HPDE6-E6E7 (cell line): Measurements from ENCODE around the gene BAIAP2L1.

Experiments
- DNase-seq: peaks from one replicate; pipeline ENCODE4 v3.0.0; 2011; ENCODE audit warnings: missing footprints; ENCODE audit errors: extremely low spot score

BAIAP2L1 gene

GRCh38 chr7:98294798-98295382, 106.0 kb downstream of the BAIAP2L1 start:
- peak; percentile 74 for DNase-seq

DNA sequence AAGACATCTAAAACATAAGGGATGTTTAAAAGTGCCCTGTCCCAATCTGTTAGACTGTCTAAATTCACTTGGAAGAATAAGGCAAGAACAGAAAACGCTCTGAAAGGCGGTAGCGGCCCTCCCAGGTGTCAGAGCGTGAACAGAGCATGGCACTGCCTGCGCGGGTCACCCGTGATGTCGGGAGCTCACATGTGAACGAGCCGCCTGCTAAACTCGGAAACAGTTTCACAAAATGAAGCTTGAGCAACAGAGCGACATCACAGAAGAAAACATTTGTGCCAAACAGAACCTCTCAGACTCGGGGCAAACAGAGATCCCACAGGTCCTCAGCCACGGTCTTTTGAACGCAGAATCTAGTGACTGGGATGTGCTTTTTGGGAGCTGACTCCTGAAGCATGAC, 106.6 kb downstream of the BAIAP2L1 start:
- no peak for DNase-seq

DNA sequence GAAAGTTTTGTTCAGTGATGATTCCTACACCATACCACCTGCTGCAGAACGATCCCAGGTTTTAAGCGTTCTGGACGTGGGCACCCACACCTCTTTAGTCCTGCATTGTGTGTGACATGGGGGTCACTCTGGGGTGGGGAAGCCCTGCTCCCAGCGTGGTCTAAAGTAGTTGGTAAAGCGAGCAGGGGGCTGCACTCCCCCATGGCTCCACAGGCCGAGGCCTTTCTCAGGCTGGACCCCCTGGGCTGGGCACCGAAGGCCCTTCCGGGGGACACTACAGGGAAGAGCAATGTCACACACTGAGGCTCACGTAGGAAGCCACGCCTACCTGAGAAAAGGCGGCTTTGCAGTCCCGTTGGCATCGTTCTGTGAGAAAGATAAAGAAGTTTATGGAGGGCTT, 107.1 kb downstream of the BAIAP2L1 start:
- DNase-seq, result no peak

- DNase-seq, result no peak
These were observed 107.6 kb downstream of the BAIAP2L1 start for GRCh38 chr7:98293265-98293664.

- DNase-seq, result no peak
These were observed 109.2 kb downstream of the BAIAP2L1 start for GRCh38 chr7:98291717-98292116.

- DNase-seq, result no peak
These were observed 111.5 kb downstream of the BAIAP2L1 start for GRCh38 chr7:98289333-98289875.

GRCh38 chr7:98288064-98288823, 112.6 kb downstream of the BAIAP2L1 start:
- DNase-seq, result no peak

DNA sequence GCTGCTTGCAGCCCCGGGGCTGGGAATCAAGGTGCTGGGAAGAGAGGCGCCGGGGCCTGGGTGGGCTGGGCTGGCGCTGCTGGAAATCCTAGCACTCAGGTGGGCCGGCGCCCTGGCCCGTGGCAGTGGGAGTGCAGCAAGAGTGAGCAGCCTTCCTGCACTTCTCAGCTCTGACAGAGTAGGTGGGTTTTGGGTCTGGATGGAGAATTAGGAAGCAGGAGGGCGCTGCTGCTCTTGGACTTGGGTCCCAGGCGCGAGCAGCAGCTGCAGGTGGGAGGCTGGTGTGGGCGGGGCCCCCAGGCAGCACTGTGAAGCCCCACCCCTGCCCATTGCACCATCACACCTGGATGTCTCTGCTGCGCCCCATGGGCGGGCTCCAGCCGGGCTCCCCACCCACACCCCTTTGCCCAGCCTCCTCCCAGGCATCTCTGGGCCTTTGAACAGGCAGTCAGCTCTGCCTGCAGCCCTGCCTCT, 113.4 kb downstream of the BAIAP2L1 start:
- peak; percentile 91 for DNase-seq

DNA sequence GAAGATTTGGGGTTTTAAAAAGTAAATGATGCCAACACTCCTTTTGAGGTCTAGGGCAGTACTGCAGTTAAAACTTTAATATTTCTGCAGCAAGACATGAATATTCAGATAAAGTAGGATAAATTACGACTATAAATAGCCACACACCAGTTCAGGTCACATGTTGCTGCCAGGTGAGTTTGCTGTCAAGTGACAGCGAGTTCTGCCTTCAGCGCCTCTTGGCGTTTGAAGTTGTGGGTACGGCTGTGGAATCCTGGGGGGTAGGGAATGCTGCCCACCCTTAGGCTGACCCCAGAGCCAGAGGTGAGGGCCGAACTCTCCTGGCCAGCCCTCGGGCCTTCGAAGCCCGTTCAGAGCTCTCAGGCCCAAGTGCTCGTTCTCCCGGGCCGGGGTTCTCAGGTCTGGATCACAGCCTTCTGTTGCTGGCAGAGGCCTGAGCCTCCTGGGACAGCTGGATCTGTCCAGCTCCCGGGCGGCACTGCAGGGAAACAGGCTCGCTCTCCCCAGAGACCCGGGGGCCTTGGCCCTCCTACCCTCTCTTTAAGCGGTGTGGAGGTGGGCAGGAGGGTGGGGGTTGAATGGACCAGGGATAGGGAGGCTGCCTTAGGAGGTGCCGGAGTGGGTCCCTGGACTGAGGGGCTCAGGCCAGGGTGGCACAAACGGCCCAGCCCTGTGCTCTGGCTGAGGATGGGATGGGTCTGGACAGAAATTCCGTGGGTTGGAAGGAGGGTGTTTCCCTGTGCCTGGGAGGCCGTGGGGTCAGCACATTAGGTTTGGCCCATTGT, 114.0 kb downstream of the BAIAP2L1 start:
- no peak for DNase-seq

GRCh38 chr7:98286093-98286539, 114.8 kb downstream of the BAIAP2L1 start:
- DNase-seq, result no peak

DNA sequence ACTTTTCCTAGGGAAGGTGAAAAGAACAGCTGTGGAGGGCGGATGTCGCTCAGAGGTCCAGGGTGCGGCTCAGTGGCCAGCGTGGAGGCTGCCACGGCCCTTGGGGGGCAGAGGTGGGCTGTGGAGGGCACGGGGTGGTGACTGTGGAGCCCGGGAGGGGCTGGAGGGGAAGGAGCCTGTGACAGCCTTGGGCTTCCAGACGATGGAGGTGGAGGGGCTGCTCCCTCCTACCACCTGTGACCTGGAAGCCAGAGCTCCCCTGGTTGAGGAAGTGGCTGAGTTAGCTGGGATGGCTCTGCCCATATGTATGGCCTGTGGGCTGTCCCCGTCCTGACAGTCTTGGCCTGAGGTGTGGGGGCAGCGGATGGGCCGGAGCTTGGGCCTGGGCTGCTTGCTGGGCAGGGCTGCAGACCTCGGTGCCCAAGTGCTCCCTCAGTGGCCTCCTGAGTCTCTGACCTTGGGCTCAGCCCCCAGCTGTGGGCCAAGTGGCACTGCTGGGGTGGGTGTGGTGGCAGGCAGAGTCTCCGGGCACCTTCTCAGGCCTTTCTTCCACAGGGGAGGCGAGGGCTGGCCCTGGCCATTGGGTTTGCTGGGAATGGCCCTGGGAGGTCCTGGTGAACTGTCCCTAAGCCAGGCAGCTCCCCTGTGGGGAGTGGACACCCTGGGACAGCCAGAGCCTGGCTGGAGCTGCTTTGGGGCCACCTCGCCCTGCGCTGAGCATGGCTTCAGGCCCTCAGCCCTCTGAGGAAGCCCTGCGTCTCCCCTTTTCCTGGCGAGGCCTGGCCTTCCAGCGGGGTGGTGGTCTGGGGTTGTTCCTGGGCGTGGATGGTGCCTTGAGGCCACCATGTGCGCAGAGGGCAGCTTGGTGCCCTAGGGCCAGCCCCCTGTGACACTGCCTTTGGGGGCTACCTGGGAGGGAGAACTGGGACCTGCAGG, 115.5 kb downstream of the BAIAP2L1 start:
- DNase-seq, result no peak

DNA sequence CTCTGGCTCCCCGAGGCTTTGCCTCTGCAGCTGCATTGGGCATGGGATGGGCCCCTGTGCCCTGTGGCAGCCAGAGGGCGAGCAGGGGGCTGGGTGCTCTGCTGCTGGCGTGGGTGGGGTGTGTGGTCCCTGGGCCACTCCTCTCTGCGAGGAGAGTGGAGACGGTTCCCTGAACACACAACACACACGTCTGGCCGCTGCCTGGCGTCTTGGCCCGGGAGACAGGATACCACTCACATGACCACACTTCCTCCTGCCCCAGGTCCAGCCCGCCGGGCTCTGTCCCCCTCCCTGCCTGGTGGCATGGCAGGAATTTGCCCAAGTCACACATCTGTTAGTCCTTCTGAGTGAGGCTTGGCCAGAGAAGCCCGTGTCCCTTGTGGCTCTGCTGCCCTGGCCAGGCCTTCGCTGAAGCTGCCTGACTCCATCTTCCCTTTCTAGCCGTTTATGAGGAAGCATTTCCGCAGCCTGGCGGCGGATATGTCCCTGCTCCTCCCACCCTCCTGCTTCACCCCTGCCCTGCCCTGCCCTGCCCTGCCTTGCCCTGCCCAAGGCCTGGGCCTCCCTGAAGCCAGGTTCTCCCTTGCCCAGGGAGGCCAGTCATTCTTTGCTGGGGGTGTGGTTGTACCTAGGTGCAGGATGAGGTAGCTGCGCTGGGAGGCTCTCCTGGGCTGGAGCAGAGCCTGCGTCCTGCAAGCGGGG, 116.4 kb downstream of the BAIAP2L1 start:
- DNase-seq, result no peak

GRCh38 chr7:98283887-98284222, 117.0 kb downstream of the BAIAP2L1 start:
- DNase-seq, result no peak

DNA sequence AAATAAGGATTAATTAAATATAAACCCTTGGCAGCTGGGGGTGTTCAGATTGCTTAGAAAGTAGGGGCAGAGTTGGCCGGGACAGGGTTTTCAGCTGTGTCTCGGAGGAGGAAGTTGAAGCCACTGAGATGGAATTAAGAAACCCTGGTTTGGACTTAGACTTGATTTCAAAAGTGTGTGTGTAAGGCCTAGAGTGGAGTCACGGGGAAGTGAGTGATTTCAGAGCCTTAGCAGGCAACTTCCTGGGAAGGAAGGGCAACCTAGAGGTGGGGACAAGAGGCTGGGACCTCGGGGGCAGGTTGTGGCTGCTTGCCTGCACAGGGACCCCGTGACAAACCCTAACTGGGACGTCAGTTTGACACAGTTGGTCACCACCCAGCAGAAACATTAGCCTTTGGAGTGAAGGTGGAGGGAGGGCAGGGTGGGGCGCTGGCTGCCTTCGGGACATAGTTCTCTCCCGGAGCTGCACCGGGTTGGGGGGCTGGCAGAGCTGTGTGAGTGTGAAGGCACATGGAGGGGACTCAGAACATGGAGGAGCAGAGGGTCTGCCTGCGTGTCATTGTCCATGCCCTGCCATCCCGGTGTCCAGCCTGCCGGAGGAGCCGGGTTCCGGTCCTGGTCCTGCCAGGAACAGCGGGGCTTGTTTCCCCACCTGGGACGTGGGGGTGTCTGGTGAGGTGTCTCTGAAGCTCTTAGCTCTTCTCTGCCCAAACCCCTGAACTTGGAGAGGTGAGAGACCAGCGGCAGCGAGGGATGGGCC, 117.6 kb downstream of the BAIAP2L1 start:
- no peak for DNase-seq

DNA sequence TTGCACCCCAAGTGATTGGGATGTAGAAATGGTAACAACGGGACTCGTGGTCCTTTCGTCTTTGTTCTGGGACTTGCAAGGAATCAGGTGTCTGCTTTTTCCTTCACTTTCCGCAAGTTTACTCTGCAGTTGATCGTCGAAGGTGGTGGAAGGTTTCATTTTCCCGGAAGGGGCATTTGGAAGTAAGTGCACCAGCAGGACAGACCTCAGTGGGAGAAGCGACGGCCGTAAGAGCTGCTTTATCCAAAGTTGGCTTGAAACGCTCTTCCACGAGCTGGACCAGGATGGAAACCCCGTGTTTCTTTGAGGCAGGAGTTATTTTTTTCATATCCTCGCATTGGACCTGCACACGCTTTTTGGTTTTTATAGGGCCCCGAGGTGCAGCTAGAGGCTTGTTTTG, 118.2 kb downstream of the BAIAP2L1 start:
- no peak for DNase-seq

DNA sequence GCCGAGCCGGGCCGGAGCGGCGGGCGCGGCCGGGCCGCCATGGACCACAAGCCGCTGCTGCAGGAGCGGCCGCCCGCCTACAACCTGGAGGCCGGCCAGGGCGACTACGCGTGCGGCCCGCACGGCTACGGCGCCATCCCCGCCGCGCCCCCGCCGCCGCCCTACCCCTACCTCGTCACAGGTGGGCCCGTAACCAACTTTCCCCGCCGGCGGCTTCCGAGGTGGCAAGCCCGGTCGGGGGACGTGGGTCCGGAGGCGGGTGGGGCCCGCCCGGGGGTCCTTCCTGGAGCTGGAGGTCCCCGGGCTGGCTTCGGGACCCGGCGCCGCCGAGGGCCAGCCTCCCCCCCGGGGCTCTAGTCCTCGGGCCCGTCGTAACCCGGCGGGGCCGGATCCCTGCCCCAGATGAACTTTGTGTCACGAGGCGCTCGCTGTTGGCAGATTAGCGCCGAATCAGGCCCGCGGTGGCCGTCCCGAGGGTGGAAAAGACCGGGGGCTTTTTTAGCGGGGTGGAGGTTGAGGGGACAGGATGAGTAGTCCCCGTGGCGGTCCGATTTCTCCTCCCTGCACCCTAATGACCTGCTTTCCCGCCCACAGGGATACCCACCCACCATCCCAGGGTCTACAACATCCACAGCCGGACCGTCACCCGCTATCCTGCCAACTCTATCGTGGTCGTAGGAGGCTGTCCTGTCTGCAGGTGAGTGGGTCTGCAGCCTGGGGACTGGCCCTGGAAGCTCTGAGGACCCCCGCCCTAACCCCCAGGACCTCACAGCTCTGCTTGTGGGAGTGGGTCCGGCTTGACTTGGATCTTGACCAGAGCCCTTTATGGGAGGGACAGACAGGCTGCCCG, 118.9 kb downstream of the BAIAP2L1 start:
- DNase-seq, result no peak

DNA sequence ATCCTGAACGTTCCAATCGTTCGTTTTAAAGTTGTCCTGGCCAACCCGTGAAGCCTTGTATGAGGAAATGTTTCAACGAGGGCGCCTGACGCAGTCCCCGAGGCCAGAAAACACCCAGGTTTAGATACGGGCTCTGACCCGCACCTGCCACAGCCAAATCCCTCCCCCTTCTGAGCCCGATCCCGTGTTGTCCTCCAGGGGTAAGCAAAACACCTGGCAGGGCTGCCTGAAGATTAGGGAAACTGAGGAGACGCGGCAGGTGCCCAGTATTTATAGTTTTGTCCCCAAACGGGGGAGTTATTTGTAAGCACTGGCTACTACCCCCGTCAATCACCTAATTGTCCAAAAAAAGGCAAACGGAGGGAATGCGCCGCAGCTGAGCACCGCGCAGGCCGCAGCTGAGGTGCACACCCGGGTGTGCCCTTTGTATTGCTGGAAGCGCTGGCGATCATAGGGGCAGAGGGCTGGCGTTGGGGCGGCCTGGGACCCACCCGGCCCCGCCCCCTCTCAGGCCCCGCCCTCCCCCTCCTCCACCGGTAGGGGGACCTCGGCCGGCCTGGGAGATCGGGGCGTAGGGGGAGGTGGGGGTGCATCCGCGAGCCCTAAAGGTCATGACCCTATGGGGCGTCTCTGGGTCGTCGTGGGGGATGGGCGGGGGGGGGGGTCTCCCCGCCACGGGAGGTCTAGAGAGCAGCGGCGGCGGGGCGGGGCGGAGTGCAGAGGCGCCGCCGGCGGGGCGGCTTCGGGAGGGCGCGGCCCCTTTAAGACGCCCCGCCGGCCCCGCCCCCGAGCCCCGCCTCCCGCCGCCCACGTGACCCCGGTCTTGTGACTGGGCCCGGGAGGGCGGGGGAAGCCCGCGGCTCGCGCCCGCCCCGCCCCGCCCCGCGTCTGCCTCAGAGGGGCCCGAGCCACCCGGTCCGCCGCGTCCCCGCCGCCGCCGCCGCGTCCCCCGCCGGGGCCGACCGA, 119.8 kb downstream of the BAIAP2L1 start, which contains the start of gene BRI3:
TSS of gene BRI3 (plus strand) at position 896 of the 966 bp plus-strand sequence. CDS start 110 bp downstream, outside the sequence.
- DNase-seq, result no peak

GRCh38 chr7:98280296-98280695, 120.6 kb downstream of the BAIAP2L1 start:
- no peak for DNase-seq
